ENCODE results near the gene PTPN23. TPM values are rescaled to one million over a fixed set of nuclear protein-coding genes. Genes with fewer than 3 reads are reported as not detected.

PTPN23 gene
- total RNA-seq, 2 donors from 2014 or later, result 44.2 to 54.1 TPM

- H3K4me3 ChIP-seq (ENCODE audit: low read length), result no peak overlapping the region
- H3K27ac ChIP-seq (ENCODE audit: low read depth, low read length), result peak overlapping the region; percentile 40
- H3K27me3 ChIP-seq (ENCODE audit: control insufficient read depth, insufficient read depth, low read length, poor library complexity, severe bottlenecking), result no peaks in the 10 kb centered on the region
- H3K9me3 Mint-ChIP-seq, result no peaks in the 10 kb centered on the region
- peaks cover 48% of the 10 kb centered on the region for H3K36me3 ChIP-seq (ENCODE audit: control insufficient read depth, insufficient read depth, low read length)
- peaks cover 6% of the 10 kb centered on the region for H3K4me1 ChIP-seq (ENCODE audit: control insufficient read depth, insufficient read depth, low read length)
- no peaks in the 10 kb centered on the region for H3K9me3 ChIP-seq (ENCODE audit: control insufficient read depth, low read length)
- 93% methylated on average over 13 of the region's 13 CpGs; no CpG with 5 or more reads in 1 of the 2 experiments for WGBS, 2 experiments (ENCODE audit: insufficient coverage in 1 of 2, insufficient read length in 1 of 2)
- no peak for DNase-seq
- H3K27me3 Mint-ChIP-seq (ENCODE audit: insufficient read depth), result no peaks in the 10 kb centered on the region
- TF ChIP-seq CTCF (conservative IDR thresholded peaks at IDR 0.05), result no peak
- no peaks in the 10 kb centered on the region for H3K4me1 Mint-ChIP-seq
- no peak overlapping the region for H3K9ac ChIP-seq (ENCODE audit: extremely low read depth, low read length, poor library complexity, severe bottlenecking)
- no peak overlapping the region for H3K4me3 Mint-ChIP-seq
- H3K36me3 Mint-ChIP-seq (ENCODE audit: low read depth), result peaks cover 40% of the 10 kb centered on the region
- H3K27ac Mint-ChIP-seq, result no peak overlapping the region
These were observed 23.6 kb downstream of the PTPN23 start for GRCh38 chr3:47404431-47404876.

GRCh38 chr3:47404955-47405790 is 24.4 kb downstream of the PTPN23 start:
- no peak overlapping the region for H3K4me3 Mint-ChIP-seq
- H3K27ac Mint-ChIP-seq, result no peak overlapping the region
- H3K9me3 Mint-ChIP-seq, result no peaks in the 10 kb centered on the region

More at GRCh38 chr3:47404955-47405790, 24.4 kb downstream of the PTPN23 start:
- Mint-ChIP-seq H3K36me3 (ENCODE audit: low read depth) (peaks cover 34% of the 10 kb centered on the region), H3K4me1 (no peaks in the 10 kb centered on the region), H3K27me3 (ENCODE audit: insufficient read depth) (no peaks in the 10 kb centered on the region)
- no peak for DNase-seq
- no peak overlapping the region for H3K4me3 ChIP-seq (ENCODE audit: low read length)
- no peak overlapping the region for H3K9ac ChIP-seq (ENCODE audit: extremely low read depth, low read length, poor library complexity, severe bottlenecking)
- 85 to 90% methylated on average over 4 to 9 of the region's 9 CpGs for WGBS, 2 experiments (ENCODE audit: insufficient coverage in 1 of 2, insufficient read length in 1 of 2)
- H3K27me3 ChIP-seq (ENCODE audit: control insufficient read depth, insufficient read depth, low read length, poor library complexity, severe bottlenecking), result no peaks in the 10 kb centered on the region
- H3K27ac ChIP-seq (ENCODE audit: low read depth, low read length), result peak overlapping the region; percentile 40
- no peaks in the 10 kb centered on the region for H3K9me3 ChIP-seq (ENCODE audit: control insufficient read depth, low read length)
- TF ChIP-seq CTCF (conservative IDR thresholded peaks at IDR 0.05), result no peak
- peaks cover 6% of the 10 kb centered on the region for H3K4me1 ChIP-seq (ENCODE audit: control insufficient read depth, insufficient read depth, low read length)
- peaks cover 42% of the 10 kb centered on the region for H3K36me3 ChIP-seq (ENCODE audit: control insufficient read depth, insufficient read depth, low read length)

Measured in endodermal cell (in vitro differentiated cells).